ENCODE results near the gene MPPED2. TPM values are rescaled to one million over a fixed set of nuclear protein-coding genes. Genes with fewer than 3 reads are reported as not detected.
A peak's percentile ranks its signal among the peaks of the same experiment; 100 is the strongest.

The MPPED2 gene
- total RNA-seq, 1 donor from 2014 or later = 1.6 TPM

- peak overlapping the region; percentile 75 for H2AFZ ChIP-seq (ENCODE audit: low read depth, low read length)
- H3K36me3 ChIP-seq (ENCODE audit: insufficient read depth, low read length) = no peaks in the 10 kb centered on the region
- no peaks in the 10 kb centered on the region for H3K9me3 ChIP-seq (ENCODE audit: insufficient read depth, low read depth, low read length)
- H3K4me2 ChIP-seq (ENCODE audit: low read length) = peak overlapping the region; percentile 87
- no peak overlapping the region for H3K27ac ChIP-seq (ENCODE audit: low read depth, low read length)
- H3K9ac ChIP-seq (ENCODE audit: low read length) = peak overlapping the region; percentile 13
- no peaks in the 10 kb centered on the region for H3K36me3 Mint-ChIP-seq (ENCODE audit: low read depth, unreplicated experiment)
- H3K4me1 ChIP-seq (ENCODE audit: insufficient read depth, low read length) = peaks cover 3% of the 10 kb centered on the region
- no peaks in the 10 kb centered on the region for H3K9me3 Mint-ChIP-seq (ENCODE audit: unreplicated experiment)
- no peaks in the 10 kb centered on the region for H3K79me2 ChIP-seq (ENCODE audit: insufficient read depth, low read length)
- peaks cover 42% of the 10 kb centered on the region for H3K27me3 ChIP-seq (ENCODE audit: insufficient read depth, low read length)
- peaks cover 2% of the 10 kb centered on the region for H3K4me1 Mint-ChIP-seq (ENCODE audit: low read depth, unreplicated experiment)
- TF ChIP-seq CTCF (IDR thresholded peaks at IDR 0.05; ENCODE audit: insufficient read depth, low read depth, low read length) (no peak), EZH2 (IDR thresholded peaks at IDR 0.05; ENCODE audit: insufficient read depth, low read length) (no peak)
- H3K27me3 Mint-ChIP-seq (ENCODE audit: low read depth, unreplicated experiment) = peaks cover 25% of the 10 kb centered on the region
- no peak overlapping the region for H3K27ac Mint-ChIP-seq (ENCODE audit: unreplicated experiment)
- H3K4me3 ChIP-seq (ENCODE audit: insufficient read depth, low read depth, low read length) = peak overlapping the region; percentile 51
- H4K20me1 ChIP-seq (ENCODE audit: insufficient read depth, low read length) = no peaks in the 10 kb centered on the region
- DNase-seq (ENCODE audit: low read depth) = no peak
- FAIRE-seq = no peak
- peak overlapping the region; percentile 82 for H3K4me3 Mint-ChIP-seq (ENCODE audit: unreplicated experiment)
Observed at GRCh38 chr11:30585125-30585891, 845 bp downstream of the MPPED2 start.

GRCh38 chr11:30583476-30584280 lies 2.5 kb downstream of the MPPED2 start:
- peak overlapping the region; percentile 63 for H2AFZ ChIP-seq (ENCODE audit: low read depth, low read length)
- Mint-ChIP-seq H3K4me1 (ENCODE audit: low read depth, unreplicated experiment) (peaks cover 2% of the 10 kb centered on the region), H3K36me3 (ENCODE audit: low read depth, unreplicated experiment) (no peaks in the 10 kb centered on the region), H3K27me3 (ENCODE audit: low read depth, unreplicated experiment) (peaks cover 25% of the 10 kb centered on the region), H3K9me3 (ENCODE audit: unreplicated experiment) (no peaks in the 10 kb centered on the region), H3K27ac (ENCODE audit: unreplicated experiment) (no peak overlapping the region), H3K4me3 (ENCODE audit: unreplicated experiment) (peak overlapping the region; percentile 82)
- H3K4me3 ChIP-seq (ENCODE audit: insufficient read depth, low read depth, low read length) = peak overlapping the region; percentile 51
- H3K36me3 ChIP-seq (ENCODE audit: insufficient read depth, low read length) = no peaks in the 10 kb centered on the region
- DNase-seq (ENCODE audit: low read depth) (no peak), FAIRE-seq (no peak)
- no peak for TF ChIP-seq CTCF (IDR thresholded peaks at IDR 0.05; ENCODE audit: insufficient read depth, low read depth, low read length)
- H3K9me3 ChIP-seq (ENCODE audit: insufficient read depth, low read depth, low read length) = no peaks in the 10 kb centered on the region
- H3K9ac ChIP-seq (ENCODE audit: low read length) = peak overlapping the region; percentile 42
- H3K27me3 ChIP-seq (ENCODE audit: insufficient read depth, low read length) = peaks cover 42% of the 10 kb centered on the region
- no peak overlapping the region for H3K27ac ChIP-seq (ENCODE audit: low read depth, low read length)
- peak overlapping the region; percentile 87 for H3K4me2 ChIP-seq (ENCODE audit: low read length)
- peaks cover 3% of the 10 kb centered on the region for H3K4me1 ChIP-seq (ENCODE audit: insufficient read depth, low read length)
- no peaks in the 10 kb centered on the region for H3K79me2 ChIP-seq (ENCODE audit: insufficient read depth, low read length)
- no peaks in the 10 kb centered on the region for H4K20me1 ChIP-seq (ENCODE audit: insufficient read depth, low read length)
